Muscle of arm (tissue), 12 donors: ENCODE measurements around the gene SULT2B1. TPM values are rescaled to one million over a fixed set of nuclear protein-coding genes. Genes with fewer than 3 reads are reported as not detected.
"Not testable (repeated sequence)": the region's sequence is repeated elsewhere in the genome, so short reads cannot be mapped to it uniquely, and the experiment has no call there.

Experiments
- DNase-seq: peaks from one replicate; pipeline ENCODE4 v3.0.0-alpha.2; 2013
- polyA plus RNA-seq, 12 donors: library from polyadenylated mRNA; unstranded; fragments of 120-200 nt; gene quantifications; one replicate each; pipeline ENCODE4 v1.2.1, GENCODE V29; 2013; ENCODE audit not compliant: insufficient read length in 12 of 12

Gene SULT2B1
- polyA plus RNA-seq, 12 donors: 0.13 to 13.1 (median 0.31) TPM; not detected in 4

DNA sequence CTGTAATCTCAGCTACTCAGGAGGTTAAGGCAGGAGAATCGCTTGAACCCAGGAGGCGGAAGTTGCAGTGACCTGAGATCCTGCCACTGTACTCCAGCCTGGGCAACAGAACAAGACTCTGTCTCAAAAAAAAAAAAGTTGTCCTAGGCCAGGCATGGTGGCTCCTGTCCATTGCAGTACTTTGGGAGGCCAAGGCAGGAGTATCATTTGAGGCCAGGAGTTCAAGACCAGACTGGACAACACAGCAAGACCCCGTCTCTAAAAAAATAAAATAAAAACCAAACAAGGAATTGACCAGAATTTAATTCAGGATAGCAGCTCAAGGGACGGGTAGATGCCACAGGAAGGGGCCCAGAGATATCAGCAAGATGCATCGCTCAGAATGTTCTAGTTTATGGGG is 4.9 kb downstream of the SULT2B1 start:
- DNase-seq: no peak

GRCh38 chr19:48558018-48558684 is 6.2 kb downstream of the SULT2B1 start:
- DNase-seq: no peak

- no peak for DNase-seq
Observed at GRCh38 chr19:48560095-48560530, 8.1 kb downstream of the SULT2B1 start.

GRCh38 chr19:48561412-48561811 is 9.4 kb downstream of the SULT2B1 start:
- no peak for DNase-seq

DNA sequence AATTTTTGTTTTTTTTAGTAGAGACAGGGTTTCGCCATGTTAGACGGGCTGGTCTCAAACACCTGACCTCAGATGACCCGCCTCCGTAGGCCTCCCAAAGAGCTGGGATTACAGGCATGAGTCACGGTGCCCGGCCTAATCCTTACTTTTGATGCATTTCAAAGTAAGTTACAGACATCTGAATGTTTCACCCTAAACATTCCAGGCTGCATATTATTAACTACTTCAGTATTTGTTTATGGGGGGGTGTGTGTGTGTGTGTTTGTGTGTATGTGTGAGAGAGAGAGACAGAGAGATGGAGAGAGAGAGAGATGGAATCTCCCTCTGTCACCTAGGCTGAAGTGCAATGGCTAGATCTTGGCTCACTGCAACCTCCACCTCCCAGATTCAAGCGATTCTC is 13.1 kb downstream of the SULT2B1 start:
- no peak for DNase-seq

GRCh38 chr19:48568345-48568886 is 16.4 kb downstream of the SULT2B1 start:
- peak; percentile 73 for DNase-seq

GRCh38 chr19:48569814-48570213 is 17.8 kb downstream of the SULT2B1 start:
- peak; percentile 52 for DNase-seq

DNA sequence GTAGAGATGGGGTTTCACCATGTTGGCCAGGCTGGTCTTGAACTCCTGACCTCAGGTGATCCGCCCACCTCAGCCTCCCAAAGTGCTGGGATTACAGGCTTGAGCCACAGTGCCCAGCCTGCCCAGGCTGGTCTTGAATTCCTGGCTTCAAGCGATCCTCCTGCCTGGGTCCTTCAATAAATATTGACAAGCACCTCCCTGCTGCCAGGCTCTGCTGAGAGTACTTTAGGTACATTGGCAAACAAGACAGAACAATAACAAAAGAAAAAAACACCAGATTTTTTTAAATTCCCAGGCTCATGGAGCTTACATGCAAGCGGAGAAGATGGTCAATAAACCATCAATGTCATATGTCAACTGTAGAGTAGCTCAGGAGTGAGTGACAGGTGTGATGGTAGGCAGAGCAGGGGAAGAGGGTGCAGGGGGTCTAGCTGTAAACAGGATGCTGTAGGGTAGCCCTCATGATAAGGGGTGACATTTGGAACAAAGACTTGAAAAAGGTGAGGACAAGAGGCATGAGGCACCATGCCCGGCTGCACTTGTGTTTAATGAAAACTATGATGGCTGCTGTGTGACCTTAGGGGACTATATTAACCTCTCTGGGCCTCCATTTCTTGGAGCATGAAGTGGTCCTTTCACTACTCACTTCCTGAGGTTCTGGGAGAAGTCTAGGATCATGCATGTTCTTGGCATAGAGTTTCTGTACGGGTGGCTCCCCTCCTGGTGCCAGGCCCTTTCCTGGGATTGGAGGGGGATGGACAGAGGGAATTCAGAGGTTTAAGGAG is 19.6 kb downstream of the SULT2B1 start:
- DNase-seq: no peak

DNA sequence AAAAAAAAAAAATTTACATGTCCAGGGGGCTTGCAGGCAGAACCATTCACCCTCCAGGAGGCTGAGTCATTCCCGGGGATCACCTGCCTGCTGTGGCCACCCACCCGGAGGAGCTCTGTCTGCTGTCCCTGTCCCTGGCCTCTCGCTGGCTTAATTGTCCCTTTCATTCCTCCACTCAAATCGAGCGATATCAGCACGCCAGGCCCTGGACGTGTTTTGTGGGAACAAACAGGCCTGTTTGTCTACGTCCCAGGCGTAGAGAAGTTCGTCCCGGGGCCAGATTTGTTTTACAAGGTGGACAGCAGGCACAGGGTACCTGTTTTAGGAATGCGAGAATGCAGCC is 21.2 kb downstream of the SULT2B1 start:
- DNase-seq: no peak

- no peak for DNase-seq
Observed at GRCh38 chr19:48575931-48576622, 24.1 kb downstream of the SULT2B1 start.

DNA sequence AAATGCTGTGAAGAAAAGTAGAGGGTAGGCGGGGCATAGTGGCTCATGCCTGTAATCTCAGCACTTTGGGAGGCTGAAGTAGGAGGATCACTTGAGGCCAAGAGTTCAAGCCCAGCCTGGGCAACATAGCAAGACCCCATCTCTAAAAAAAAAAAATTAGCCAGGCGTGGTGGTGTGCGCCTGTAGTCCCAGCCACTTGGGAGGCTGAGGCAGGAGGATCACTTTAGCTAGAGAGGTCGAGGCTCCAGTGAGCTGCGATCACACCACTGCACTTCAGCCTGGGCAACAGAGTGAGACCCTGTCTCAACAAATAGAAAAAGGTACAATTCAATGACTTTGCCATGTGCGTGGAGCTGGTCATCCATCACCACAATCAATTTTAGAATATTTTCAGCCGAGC is 25.9 kb downstream of the SULT2B1 start:
- DNase-seq: not testable (repeated sequence)

DNA sequence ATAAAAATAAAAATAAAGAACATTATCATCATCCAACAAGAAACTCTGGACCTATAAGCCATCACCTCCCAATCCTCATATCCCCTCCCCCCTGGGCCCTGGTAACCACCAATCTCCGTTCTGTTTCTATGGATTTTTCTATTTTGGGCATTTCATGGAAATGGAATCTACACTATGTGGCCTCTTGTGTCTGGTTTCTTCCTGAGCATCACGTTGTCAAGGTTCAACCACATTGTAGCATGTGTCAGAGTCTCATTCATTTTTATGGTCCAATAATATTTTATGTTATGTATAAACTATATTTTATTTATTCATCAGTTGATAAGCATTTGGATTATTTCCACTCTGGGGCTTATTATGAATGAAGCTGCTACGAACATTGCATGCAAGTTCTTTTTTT is 26.9 kb downstream of the SULT2B1 start:
- DNase-seq: no peak

- no peak for DNase-seq
Observed at GRCh38 chr19:48582168-48582567, 30.2 kb downstream of the SULT2B1 start.

- no peak for DNase-seq
Observed at GRCh38 chr19:48587387-48587786, 35.4 kb downstream of the SULT2B1 start.

DNA sequence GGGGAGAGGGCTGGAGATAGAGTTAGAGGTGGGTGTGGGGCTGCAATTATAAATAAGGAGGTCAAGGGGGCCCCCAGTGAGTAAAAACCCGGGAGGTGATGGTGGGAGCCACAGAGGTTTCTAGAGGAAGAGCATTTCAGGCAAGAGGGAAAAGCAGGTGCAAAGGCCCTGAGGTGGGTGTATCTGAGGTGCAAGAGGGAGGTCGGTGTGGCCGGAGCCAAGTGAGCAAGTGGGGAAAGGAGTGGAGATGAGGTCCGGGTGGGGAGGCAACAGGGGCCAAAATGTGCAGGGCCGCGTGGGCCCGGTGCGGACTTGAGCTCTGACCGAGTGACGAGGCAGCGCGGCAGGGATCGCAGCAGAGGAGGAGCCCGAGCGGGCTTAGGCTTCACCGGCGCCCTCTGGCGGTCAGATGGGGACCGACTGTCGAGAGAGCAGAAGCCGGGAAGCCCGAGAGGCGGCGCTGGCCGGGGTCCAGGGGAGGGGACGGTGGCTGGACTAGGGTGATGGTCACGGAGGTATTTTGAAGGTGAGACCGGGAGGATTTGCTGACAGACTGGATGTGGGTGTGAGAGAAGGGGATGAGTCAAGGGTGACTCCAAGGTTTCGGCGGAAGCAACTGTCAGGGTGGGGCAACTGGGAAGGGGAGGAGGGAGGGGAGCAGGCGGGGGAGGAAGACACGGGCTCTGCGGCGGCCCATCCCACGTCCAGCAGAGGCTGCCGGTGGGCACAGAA is 36.9 kb downstream of the SULT2B1 start:
- peak; percentile 87 for DNase-seq

DNA sequence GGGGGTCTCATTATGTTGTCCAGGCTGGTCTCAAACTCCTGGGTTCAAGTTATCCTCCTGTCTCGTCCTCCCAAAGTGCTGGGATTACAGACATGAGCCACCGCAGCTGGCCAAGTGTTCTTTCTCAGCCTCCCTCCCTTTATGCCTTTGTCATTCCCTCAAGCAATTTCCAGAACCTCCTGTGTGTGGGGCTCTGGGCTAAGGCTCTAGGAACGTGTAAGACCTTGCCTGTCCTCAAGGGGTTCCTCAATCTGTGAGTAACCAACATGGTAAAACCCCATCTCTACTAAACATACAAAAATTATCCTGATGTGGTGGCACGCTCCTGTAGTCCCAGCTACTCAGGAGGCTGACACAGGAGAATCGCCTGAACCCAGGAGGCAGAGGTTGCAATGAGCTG is 39.0 kb downstream of the SULT2B1 start:
- no peak for DNase-seq

- DNase-seq: no peak
Observed at GRCh38 chr19:48595171-48595570, 43.2 kb downstream of the SULT2B1 start.

DNA sequence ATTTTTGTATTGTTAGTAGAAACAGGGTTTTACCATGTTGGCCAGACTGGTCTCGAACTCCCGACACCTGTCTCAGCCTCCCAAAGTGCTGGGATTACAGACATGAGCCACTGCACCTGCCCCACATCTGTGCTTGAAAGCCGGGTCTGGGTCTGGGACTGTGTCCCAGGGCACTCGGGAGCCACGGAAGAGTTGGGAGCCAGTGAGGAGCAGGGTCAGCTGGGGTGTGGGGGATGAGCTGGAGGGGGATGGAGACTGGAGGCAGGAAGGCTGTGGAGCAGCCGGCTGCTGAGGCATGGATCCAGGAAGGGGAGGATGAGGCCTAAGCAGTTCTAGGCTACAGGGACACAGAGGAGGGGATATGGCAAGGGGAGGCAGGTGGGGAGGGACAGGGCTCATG is 43.9 kb downstream of the SULT2B1 start:
- DNase-seq: no peak

- no peak for DNase-seq
Observed at GRCh38 chr19:48596237-48596636, 44.3 kb downstream of the SULT2B1 start.

DNA sequence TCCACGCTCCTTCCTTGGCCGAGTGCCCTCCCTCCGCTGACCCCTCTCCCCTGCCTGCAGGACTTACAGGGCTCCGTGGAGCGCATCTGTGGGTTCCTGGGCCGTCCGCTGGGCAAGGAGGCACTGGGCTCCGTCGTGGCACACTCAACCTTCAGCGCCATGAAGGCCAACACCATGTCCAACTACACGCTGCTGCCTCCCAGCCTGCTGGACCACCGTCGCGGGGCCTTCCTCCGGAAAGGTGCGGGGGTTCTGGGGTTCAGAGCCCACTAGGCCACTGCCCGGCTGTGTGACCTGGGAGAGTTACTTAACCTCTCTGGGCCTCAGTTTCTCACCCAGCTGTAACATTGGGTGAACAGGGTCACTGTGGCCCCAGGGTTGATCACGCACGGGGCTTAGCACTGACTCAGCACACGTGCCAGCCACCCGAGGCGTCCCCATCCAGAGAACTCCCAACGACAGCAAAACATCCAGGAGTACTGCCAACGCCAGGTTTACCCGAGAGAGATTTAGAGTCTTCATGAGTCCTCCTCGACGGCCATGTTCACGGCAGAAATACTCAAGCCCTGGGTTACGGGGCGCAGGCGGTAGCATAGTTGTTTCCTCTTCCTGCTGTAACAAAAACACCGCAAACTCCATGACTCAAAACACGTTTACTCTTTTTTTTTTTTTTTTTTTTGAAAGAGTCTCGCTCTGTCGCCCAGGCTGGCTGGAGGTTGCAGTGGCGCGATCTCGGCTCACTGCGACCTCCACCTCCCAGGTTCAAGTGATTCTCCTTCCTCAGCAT is 44.9 kb downstream of the SULT2B1 start:
- no peak for DNase-seq
